Spleen (tissue), 7 donors: ENCODE results near the gene OR2T10.

Experiments used
- POLR2A ChIP-seq, 3 donors: fragments of 450-650 bp; IDR thresholded peaks; one replicate each; pipeline ENCODE4 v1.5.1; 2017; ENCODE audit warnings: antibody characterized with exemption in 3 of 3, mild to moderate bottlenecking in 1 of 3
- TF ChIP-seq, protein P1 (sequence below), 11 experiments: fragments of 200-600 bp in 7 of 11; fragments of 450-650 bp in 4 of 11; sonication (generic) in 4 of 11; IDR thresholded peaks in 8 of 11; conservative IDR thresholded peaks in 3 of 11; 1 replicate in 7 of 11; 2 replicates in 4 of 11; pipeline versions ENCODE4 v1.4.0 to v1.8.0; 2016 to 2021; ENCODE audit warnings: antibody characterized with exemption in 11 of 11, inconsistent platforms in 4 of 11, mild to moderate bottlenecking in 1 of 11
- donor health status: DM: no; HTN: no; CAD: no; lungs with moderate emphysema.
- donor health status: DM: no; HTN: no; CAD: no.
- donor health status: DM: no; HTN: no; CAD: no.

GRCh38 chr1:248589334-248589733 is 8.2 kb downstream of the OR2T10 start:
- TF ChIP-seq, protein P1, sequence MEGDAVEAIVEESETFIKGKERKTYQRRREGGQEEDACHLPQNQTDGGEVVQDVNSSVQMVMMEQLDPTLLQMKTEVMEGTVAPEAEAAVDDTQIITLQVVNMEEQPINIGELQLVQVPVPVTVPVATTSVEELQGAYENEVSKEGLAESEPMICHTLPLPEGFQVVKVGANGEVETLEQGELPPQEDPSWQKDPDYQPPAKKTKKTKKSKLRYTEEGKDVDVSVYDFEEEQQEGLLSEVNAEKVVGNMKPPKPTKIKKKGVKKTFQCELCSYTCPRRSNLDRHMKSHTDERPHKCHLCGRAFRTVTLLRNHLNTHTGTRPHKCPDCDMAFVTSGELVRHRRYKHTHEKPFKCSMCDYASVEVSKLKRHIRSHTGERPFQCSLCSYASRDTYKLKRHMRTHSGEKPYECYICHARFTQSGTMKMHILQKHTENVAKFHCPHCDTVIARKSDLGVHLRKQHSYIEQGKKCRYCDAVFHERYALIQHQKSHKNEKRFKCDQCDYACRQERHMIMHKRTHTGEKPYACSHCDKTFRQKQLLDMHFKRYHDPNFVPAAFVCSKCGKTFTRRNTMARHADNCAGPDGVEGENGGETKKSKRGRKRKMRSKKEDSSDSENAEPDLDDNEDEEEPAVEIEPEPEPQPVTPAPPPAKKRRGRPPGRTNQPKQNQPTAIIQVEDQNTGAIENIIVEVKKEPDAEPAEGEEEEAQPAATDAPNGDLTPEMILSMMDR (IDR thresholded peaks at IDR 0.05 in 8 of 11, conservative IDR thresholded peaks at IDR 0.05 in 3 of 11), result no peak
- TF ChIP-seq POLR2A (IDR thresholded peaks at IDR 0.05), result no peak
